Measurements from ENCODE around the gene TOB2.
"Not testable (repeated sequence)": the region's sequence is repeated elsewhere in the genome, so short reads cannot be mapped to it uniquely, and the experiment has no call there.

The TOB2 gene

DNA sequence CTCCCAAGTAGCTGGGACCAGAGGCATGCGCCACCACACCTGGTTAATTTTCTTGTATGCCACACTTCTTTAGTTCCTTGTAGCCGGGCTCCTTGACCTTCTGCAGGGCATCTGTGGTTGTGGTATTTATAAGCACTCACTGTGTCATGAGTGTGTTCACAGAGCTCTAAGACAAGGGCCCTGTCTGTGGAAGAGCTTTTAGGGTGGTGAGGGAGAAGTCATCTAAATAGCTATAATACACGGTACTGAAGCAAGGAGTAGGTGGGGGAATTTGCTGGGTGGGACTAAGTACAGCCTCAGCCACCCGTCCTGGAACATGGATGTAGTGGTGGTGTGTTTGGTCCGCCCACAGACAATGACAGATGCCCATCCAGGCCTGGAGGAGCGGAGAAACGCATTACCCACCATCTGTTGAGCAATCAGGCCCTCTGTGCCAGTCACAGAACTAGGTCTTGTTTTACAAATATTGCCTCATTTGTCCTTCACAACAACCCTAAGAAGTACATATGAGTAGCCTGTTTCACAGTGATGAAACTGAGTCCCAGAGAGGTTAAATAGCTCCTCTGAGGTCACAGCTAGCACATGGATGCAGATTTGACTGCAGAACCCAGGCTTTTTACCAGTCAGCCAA, 32.4 kb upstream of the TOB2 start:
- peak overlapping the region; percentile 10 for H3K4me3 ChIP-seq (ENCODE audit: low read length)
- H3K27me3 ChIP-seq (ENCODE audit: insufficient read depth, low read length): no peaks in the 10 kb centered on the region
- no peaks in the 10 kb centered on the region for H3K9me3 ChIP-seq (ENCODE audit: low read length)
- no peaks in the 10 kb centered on the region for H3K36me3 ChIP-seq (ENCODE audit: insufficient read depth, low read length)
- H3K4me1 ChIP-seq (ENCODE audit: insufficient read depth, low read length): peaks cover 36% of the 10 kb centered on the region
- no peak overlapping the region for H2AFZ ChIP-seq (ENCODE audit: low read depth, low read length)

GRCh38 chr22:41478473-41478872, 31.9 kb upstream of the TOB2 start:
- H3K4me3 ChIP-seq (ENCODE audit: low read length): no peak overlapping the region
- H3K36me3 ChIP-seq (ENCODE audit: insufficient read depth, low read length): no peaks in the 10 kb centered on the region
- no peak overlapping the region for H2AFZ ChIP-seq (ENCODE audit: low read depth, low read length)
- H3K27me3 ChIP-seq (ENCODE audit: insufficient read depth, low read length): no peaks in the 10 kb centered on the region
- H3K4me1 ChIP-seq (ENCODE audit: insufficient read depth, low read length): peaks cover 36% of the 10 kb centered on the region
- no peaks in the 10 kb centered on the region for H3K9me3 ChIP-seq (ENCODE audit: low read length)

- Histone ChIP-seq H3K4me1 (ENCODE audit: insufficient read depth, low read length) (peaks cover 23% of the 10 kb centered on the region), H3K4me3 (ENCODE audit: low read length) (no peak overlapping the region), H3K27me3 (ENCODE audit: insufficient read depth, low read length) (no peaks in the 10 kb centered on the region), H2AFZ (ENCODE audit: low read depth, low read length) (no peak overlapping the region), H3K36me3 (ENCODE audit: insufficient read depth, low read length) (no peaks in the 10 kb centered on the region), H3K9me3 (ENCODE audit: low read length) (no peaks in the 10 kb centered on the region)
Observed at GRCh38 chr22:41474872-41475451, 28.4 kb upstream of the TOB2 start.

DNA sequence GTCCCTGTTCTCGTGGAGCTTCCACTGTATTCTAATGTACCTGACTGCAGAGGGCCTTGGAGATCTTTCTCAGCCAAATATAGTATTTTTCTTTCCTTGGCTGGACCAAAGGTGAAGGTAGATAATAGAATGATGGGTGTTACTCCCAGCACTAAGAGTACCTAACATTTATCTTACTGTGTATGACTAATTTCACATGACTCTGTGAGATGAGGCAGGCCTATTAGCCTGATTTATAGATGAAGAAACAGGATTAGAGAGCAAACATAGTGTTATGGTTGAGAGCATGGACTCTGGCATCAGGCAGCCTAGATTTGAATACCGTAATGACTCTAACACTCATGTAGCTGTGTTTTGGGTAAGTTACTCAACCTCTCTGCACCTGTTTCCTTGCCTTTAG, 25.0 kb upstream of the TOB2 start:
- no peaks in the 10 kb centered on the region for H3K27me3 ChIP-seq (ENCODE audit: insufficient read depth, low read length)
- peaks cover 11% of the 10 kb centered on the region for H3K36me3 ChIP-seq (ENCODE audit: insufficient read depth, low read length)
- H3K4me1 ChIP-seq (ENCODE audit: insufficient read depth, low read length): peaks cover 21% of the 10 kb centered on the region
- H2AFZ ChIP-seq (ENCODE audit: low read depth, low read length): no peak overlapping the region
- no peaks in the 10 kb centered on the region for H3K9me3 ChIP-seq (ENCODE audit: low read length)
- H3K4me3 ChIP-seq (ENCODE audit: low read length): no peak overlapping the region

GRCh38 chr22:41470886-41471285, 24.3 kb upstream of the TOB2 start:
- Histone ChIP-seq H3K27me3 (ENCODE audit: insufficient read depth, low read length) (no peaks in the 10 kb centered on the region), H3K9me3 (ENCODE audit: low read length) (no peaks in the 10 kb centered on the region), H3K4me1 (ENCODE audit: insufficient read depth, low read length) (peaks cover 21% of the 10 kb centered on the region), H3K36me3 (ENCODE audit: insufficient read depth, low read length) (peaks cover 18% of the 10 kb centered on the region), H3K4me3 (ENCODE audit: low read length) (no peak overlapping the region), H2AFZ (ENCODE audit: low read depth, low read length) (no peak overlapping the region)

DNA sequence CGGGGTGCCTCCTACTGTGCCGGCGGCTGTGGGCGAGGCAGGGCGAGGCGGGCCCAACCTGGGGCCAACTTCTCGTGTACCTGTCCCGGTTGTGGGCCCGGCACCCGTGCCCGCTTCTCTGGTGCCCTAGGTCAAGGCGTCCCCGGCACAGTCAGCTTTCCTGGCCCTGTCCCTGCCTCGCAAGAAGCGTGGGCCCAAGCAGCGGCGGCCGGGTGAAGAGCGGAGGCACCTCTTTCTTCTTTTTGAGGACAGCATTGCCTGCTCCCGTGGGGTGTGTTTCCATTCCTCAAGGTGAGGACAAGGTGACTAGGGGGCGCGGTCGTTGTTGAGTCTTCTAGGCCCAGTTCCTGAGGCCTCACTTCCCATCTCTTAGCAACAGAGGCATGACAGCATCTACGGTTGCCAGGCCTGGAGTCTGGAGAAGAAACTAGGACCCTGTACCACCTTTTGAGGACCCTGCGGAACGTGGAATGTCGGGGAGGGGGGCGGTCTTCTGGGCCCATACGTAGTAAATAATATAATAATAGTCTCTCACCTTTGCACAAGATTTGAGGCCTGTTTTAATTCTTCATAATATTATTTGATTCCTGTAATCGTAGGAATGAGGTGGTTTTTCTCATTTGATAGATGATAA, 22.7 kb upstream of the TOB2 start:
- H3K27me3 ChIP-seq (ENCODE audit: insufficient read depth, low read length): no peaks in the 10 kb centered on the region
- peak overlapping the region; percentile 31 for H2AFZ ChIP-seq (ENCODE audit: low read depth, low read length)
- peaks cover 31% of the 10 kb centered on the region for H3K36me3 ChIP-seq (ENCODE audit: insufficient read depth, low read length)
- H3K4me3 ChIP-seq (ENCODE audit: low read length): peak overlapping the region; percentile 91
- H3K4me1 ChIP-seq (ENCODE audit: insufficient read depth, low read length): peaks cover 21% of the 10 kb centered on the region
- H3K9me3 ChIP-seq (ENCODE audit: low read length): no peaks in the 10 kb centered on the region

GRCh38 chr22:41468381-41469217, 22.0 kb upstream of the TOB2 start, which contains the start of the genes ACO2 and PHF5A:
ACO2 (plus strand) TSS chr22:41469117; CDS start chr22:41469147, 30 bp downstream.
PHF5A (minus strand) TSS chr22:41468692; CDS start chr22:41468653, 39 bp downstream.
- Histone ChIP-seq H3K9me3 (ENCODE audit: low read length) (no peaks in the 10 kb centered on the region), H2AFZ (ENCODE audit: low read depth, low read length) (peak within 1 kb of the TSS; percentile 31), H3K4me3 (ENCODE audit: low read length) (peak within 1 kb of the TSS; percentile 91), H3K4me1 (ENCODE audit: insufficient read depth, low read length) (peaks cover 21% of the 10 kb centered on the region), H3K27me3 (ENCODE audit: insufficient read depth, low read length) (no peaks in the 10 kb centered on the region), H3K36me3 (ENCODE audit: insufficient read depth, low read length) (peaks cover 38% of the 10 kb centered on the region)

- H2AFZ ChIP-seq (ENCODE audit: low read depth, low read length): no peak overlapping the region
- no peaks in the 10 kb centered on the region for H3K4me1 ChIP-seq (ENCODE audit: insufficient read depth, low read length)
- no peaks in the 10 kb centered on the region for H3K27me3 ChIP-seq (ENCODE audit: insufficient read depth, low read length)
- no peak overlapping the region for H3K4me3 ChIP-seq (ENCODE audit: low read length)
- no peaks in the 10 kb centered on the region for H3K9me3 ChIP-seq (ENCODE audit: low read length)
- H3K36me3 ChIP-seq (ENCODE audit: insufficient read depth, low read length): peaks cover 60% of the 10 kb centered on the region
Observed at GRCh38 chr22:41461901-41462300, 15.3 kb upstream of the TOB2 start.

- H3K27me3 ChIP-seq (ENCODE audit: insufficient read depth, low read length); H3K4me3 ChIP-seq (ENCODE audit: low read length); H3K4me1 ChIP-seq (ENCODE audit: insufficient read depth, low read length); H3K9me3 ChIP-seq (ENCODE audit: low read length); H2AFZ ChIP-seq (ENCODE audit: low read depth, low read length): not testable (repeated sequence)
- H3K36me3 ChIP-seq (ENCODE audit: insufficient read depth, low read length): peaks cover 45% of the 10 kb centered on the region
Observed at GRCh38 chr22:41460071-41460470, 13.5 kb upstream of the TOB2 start.

DNA sequence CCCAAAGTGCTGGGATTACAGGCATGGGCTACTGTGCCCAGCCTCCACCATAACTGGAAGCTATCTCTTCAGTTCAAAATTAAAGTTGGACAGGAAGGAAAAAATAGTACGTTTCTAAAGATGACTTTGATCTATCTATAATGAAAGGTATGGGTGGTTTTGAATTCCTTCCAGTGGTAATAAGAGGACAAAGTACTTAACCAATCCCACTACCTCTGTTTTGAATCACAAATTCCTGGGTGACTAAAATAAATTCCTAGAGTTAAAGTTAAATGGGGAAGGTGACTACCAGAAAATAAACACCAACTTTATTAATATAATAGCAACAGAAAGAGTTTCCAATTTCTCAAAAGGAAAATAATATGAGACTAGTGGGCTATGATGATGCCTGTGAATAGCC, 12.8 kb upstream of the TOB2 start:
- Histone ChIP-seq H3K27me3 (ENCODE audit: insufficient read depth, low read length) (no peaks in the 10 kb centered on the region), H3K36me3 (ENCODE audit: insufficient read depth, low read length) (peaks cover 38% of the 10 kb centered on the region)

DNA sequence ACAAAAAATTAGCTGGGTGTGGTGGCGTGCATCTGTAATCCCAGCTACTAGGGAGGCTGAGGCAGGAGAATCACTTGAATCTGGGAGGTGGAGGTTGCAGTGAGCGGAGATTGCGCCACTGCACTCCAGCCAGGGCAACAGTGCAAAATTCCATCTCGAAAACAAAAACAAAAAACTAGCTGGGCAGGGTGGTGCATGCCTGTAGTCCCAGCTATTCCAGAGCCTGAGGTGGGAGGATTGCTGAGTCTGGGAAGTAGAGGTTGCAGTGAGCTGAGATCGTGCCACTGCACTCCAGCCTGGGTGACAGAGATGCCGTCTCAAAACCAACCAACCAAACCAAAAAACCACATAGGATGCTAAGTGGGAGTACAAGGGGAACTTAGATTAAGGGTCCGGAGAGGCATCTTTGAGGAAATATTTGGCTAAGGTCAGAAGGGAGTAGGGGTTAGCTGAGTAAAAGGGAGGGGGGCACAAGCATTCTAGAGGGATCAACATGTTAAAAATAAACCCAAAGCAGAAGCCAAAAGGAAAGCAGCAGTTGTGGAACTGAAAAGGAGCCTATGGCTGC, 11.6 kb upstream of the TOB2 start:
- Histone ChIP-seq H3K4me1 (ENCODE audit: insufficient read depth, low read length) (no peaks in the 10 kb centered on the region), H2AFZ (ENCODE audit: low read depth, low read length) (no peak overlapping the region), H3K36me3 (ENCODE audit: insufficient read depth, low read length) (peaks cover 30% of the 10 kb centered on the region), H3K9me3 (ENCODE audit: low read length) (no peaks in the 10 kb centered on the region), H3K27me3 (ENCODE audit: insufficient read depth, low read length) (no peaks in the 10 kb centered on the region), H3K4me3 (ENCODE audit: low read length) (no peak overlapping the region)

More for the DNA sequence above, 12.8 kb upstream of the TOB2 start:
- Histone ChIP-seq H3K9me3 (ENCODE audit: low read length) (no peaks in the 10 kb centered on the region), H2AFZ (ENCODE audit: low read depth, low read length) (no peak overlapping the region), H3K4me3 (ENCODE audit: low read length) (no peak overlapping the region), H3K4me1 (ENCODE audit: insufficient read depth, low read length) (no peaks in the 10 kb centered on the region)

DNA sequence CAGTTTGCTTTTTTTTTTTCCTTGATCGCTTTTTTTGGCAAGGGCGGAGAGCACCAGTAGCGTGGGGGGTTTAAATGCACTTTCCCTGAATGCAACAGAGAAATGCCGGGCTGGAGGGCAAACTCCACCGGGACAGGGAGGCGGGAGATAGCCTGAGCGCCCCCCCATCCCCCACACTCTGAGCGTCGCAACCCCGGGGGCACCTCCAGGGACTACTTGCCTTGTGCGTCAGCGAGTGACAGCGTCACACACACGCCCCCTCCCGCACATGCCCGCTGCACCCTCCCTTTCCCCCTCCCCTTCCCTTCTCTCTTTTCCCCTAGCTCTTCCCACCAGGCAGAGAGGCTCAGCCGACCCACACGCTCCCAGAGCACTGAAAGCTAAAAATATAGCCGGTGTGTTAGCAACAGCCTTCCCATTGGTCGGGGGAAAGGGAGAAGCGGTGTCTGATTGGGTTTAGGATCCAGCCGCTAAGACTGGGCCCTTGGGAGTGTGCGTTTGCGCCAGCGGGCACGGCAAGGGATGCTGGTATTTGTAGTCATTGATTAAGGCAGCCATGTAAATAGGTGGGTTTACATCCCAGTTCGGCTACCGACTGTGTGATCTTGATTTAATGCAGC, 1.7 kb upstream of the TOB2 start:
- peak overlapping the region; percentile 94 for H3K4me3 ChIP-seq (ENCODE audit: low read length)
- H2AFZ ChIP-seq (ENCODE audit: low read depth, low read length): no peak overlapping the region
- H3K9me3 ChIP-seq (ENCODE audit: low read length): no peaks in the 10 kb centered on the region
- H3K27me3 ChIP-seq (ENCODE audit: insufficient read depth, low read length): no peaks in the 10 kb centered on the region
- H3K36me3 ChIP-seq (ENCODE audit: insufficient read depth, low read length): peaks cover 1% of the 10 kb centered on the region
- peaks cover 23% of the 10 kb centered on the region for H3K4me1 ChIP-seq (ENCODE audit: insufficient read depth, low read length)

Data from neuron (in vitro differentiated cells).